ENCODE measurements around the gene TMEM108. TPM values are rescaled to one million over a fixed set of nuclear protein-coding genes. Genes with fewer than 3 reads are reported as not detected.

Gene TMEM108
- polyA plus RNA-seq, 1 experiment: 0.63 TPM

GRCh38 chr3:133106169-133106568, 68.0 kb downstream of the TMEM108 start:
- DNase-seq (ENCODE audit: low read depth, low spot score): no peak
- Histone ChIP-seq H3K4me3 (ENCODE audit: low read depth, low read length) (no peak overlapping the region), H3K9me3 (ENCODE audit: control insufficient read depth, insufficient read depth, low read length) (no peaks in the 10 kb centered on the region), H3K27me3 (ENCODE audit: control insufficient read depth, insufficient read depth, low read length) (no peaks in the 10 kb centered on the region), H3K27ac (ENCODE audit: low read depth, low read length) (no peak overlapping the region)
- POLR2A ChIA-PET: no interaction called here
- CTCF ChIA-PET: interaction anchor here (0.6 kb wide), 1 partner anchor 253 kb away, joined by 3 read pairs; no protein-coding TSS in a partner anchor
- no peak for TF ChIP-seq CTCF (IDR thresholded peaks at IDR 0.05; ENCODE audit: low read depth, low read length)

GRCh38 chr3:133112666-133113065, 74.5 kb downstream of the TMEM108 start:
- ChIA-PET POLR2A (no interaction called here), CTCF (no interaction called here)
- H3K9me3 ChIP-seq (ENCODE audit: control insufficient read depth, insufficient read depth, low read length): no peaks in the 10 kb centered on the region
- TF ChIP-seq CTCF (IDR thresholded peaks at IDR 0.05; ENCODE audit: low read depth, low read length): no peak
- no peak overlapping the region for H3K27ac ChIP-seq (ENCODE audit: low read depth, low read length)
- no peak for DNase-seq (ENCODE audit: low read depth, low spot score)
- H3K4me3 ChIP-seq (ENCODE audit: low read depth, low read length): no peak overlapping the region
- H3K27me3 ChIP-seq (ENCODE audit: control insufficient read depth, insufficient read depth, low read length): no peaks in the 10 kb centered on the region

- Histone ChIP-seq H3K27ac (ENCODE audit: low read depth, low read length) (no peak overlapping the region), H3K9me3 (ENCODE audit: control insufficient read depth, insufficient read depth, low read length) (no peaks in the 10 kb centered on the region), H3K27me3 (ENCODE audit: control insufficient read depth, insufficient read depth, low read length) (no peaks in the 10 kb centered on the region), H3K4me3 (ENCODE audit: low read depth, low read length) (no peak overlapping the region)
- ChIA-PET CTCF (no interaction called here), POLR2A (no interaction called here)
- no peak for TF ChIP-seq CTCF (IDR thresholded peaks at IDR 0.05; ENCODE audit: low read depth, low read length)
- no peak for DNase-seq (ENCODE audit: low read depth, low spot score)
Measured at GRCh38 chr3:133113526-133113925, 75.3 kb downstream of the TMEM108 start.

DNA sequence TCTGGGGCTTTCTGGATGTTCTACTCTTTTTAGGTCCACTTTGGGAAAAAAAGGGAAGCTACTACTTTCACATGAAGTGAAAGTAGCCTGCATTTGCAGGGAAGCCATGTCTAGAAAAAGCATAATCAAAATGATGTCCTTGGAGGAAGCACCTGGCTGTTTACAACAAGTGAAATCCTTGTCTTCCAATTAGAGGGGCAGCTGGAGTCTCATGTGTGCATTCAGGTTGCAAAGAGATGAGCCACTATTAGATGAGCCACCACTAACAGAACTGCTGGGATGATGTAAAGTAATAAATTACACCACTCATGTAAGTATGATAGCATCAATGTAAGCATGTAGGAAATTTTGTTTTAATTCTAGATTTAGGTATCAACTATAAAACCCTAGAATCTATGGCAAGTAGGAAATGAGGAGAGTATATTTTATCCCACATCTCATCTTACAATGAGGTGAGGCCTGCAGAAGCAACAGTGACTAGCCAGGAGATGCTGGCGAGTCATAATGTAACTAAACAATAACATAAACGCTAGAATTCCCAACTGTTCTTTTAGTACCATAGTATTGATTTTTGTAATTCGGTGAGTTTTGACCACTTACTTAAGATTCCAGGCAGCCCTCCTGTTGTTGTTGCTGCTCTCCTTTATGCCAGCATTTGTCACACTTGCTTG, 75.9 kb downstream of the TMEM108 start:
- POLR2A ChIA-PET: no interaction called here
- DNase-seq (ENCODE audit: low read depth, low spot score): no peak
- H3K9me3 ChIP-seq (ENCODE audit: control insufficient read depth, insufficient read depth, low read length): no peaks in the 10 kb centered on the region
- no peak for TF ChIP-seq CTCF (IDR thresholded peaks at IDR 0.05; ENCODE audit: low read depth, low read length)
- no peak overlapping the region for H3K4me3 ChIP-seq (ENCODE audit: low read depth, low read length)
- H3K27ac ChIP-seq (ENCODE audit: low read depth, low read length): no peak overlapping the region
- no peaks in the 10 kb centered on the region for H3K27me3 ChIP-seq (ENCODE audit: control insufficient read depth, insufficient read depth, low read length)
- CTCF ChIA-PET: interaction anchor here (1.1 kb wide), 1 partner anchor 72 kb away, joined by 3 read pairs; no protein-coding TSS in a partner anchor

GRCh38 chr3:133115176-133115575, 77.0 kb downstream of the TMEM108 start:
- POLR2A ChIA-PET: no interaction called here
- TF ChIP-seq CTCF (IDR thresholded peaks at IDR 0.05; ENCODE audit: low read depth, low read length): no peak
- DNase-seq (ENCODE audit: low read depth, low spot score): no peak
- CTCF ChIA-PET: interaction anchor here (1.1 kb wide), 1 partner anchor 74 kb away, joined by 3 read pairs; no protein-coding TSS in a partner anchor
- Histone ChIP-seq H3K9me3 (ENCODE audit: control insufficient read depth, insufficient read depth, low read length) (no peaks in the 10 kb centered on the region), H3K4me3 (ENCODE audit: low read depth, low read length) (no peak overlapping the region), H3K27me3 (ENCODE audit: control insufficient read depth, insufficient read depth, low read length) (no peaks in the 10 kb centered on the region), H3K27ac (ENCODE audit: low read depth, low read length) (no peak overlapping the region)
